NCI-H187 (cell line): Measurements from ENCODE around the gene TRIM40.

ENCODE experiments used
- DNase-seq, 2 experiments: peaks; one replicate each; lab custom pipeline; 2025; lab: John Stamatoyannopoulos, UW

Gene TRIM40

DNA sequence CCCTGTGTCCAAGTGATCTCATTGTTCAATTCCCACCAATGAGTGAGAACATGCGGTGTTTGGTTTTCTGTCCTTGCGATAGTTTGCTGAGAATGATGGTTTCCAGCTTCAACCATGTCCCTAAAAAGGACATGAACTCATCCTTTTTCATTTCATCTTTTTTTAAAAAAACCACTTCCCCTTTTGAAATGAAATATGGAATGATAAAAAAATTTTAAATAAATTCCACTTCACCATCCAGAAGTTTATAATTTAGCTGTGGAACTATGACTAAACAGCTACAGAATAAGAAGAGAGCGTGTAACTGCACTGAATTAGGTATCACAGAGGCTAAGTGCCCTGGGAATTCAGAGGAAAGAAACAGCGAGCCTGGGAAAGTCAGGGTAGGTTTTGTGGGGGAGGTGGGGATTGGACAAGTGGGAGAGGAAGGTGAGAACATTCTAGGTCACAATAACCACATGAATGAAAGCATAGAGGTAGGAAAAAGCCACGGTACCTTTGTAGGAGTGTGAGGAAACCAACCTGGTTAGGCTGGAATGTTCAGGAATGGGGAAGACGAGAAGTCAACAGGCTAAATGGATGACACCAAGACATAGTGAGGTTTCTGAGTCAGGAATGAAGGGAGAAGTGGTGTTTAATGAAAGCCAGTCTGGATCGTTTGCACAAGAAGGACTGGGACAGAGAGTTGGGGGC is 14.1 kb downstream of the TRIM40 start:
- DNase-seq, result no peak

DNA sequence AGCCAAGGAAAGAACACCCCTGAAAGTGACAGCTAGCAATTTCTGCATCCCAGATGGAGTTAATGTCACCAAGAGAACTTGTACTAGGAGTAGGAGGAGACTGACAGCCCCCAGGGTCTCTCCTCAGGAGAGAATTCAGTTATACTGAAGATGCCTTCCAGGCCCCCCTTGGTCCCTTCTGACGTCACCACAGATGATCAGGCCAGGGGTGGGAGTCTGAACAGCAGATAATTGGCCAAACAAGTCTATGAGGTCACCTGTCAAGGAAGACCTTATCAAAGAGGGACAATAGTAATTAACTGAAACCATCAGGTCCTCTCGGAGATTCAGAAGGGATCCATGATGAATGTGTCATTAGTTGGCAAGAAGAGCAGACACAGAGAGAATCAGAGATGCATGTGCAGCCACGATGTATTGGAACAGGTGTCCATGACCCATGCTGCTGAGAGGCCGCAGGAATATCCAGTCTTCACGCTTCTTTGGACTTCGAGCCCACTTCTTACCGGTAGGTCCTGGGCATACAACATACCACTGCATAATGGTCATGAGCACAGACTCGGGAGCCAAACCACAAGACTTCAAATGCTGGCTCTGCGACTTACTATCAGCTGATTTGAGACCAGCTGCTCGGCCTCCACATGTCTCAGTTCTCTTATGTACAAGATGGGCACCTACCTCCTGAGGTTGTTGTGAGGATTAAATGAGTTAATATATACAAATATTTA is 14.9 kb downstream of the TRIM40 start:
- no peak for DNase-seq

DNA sequence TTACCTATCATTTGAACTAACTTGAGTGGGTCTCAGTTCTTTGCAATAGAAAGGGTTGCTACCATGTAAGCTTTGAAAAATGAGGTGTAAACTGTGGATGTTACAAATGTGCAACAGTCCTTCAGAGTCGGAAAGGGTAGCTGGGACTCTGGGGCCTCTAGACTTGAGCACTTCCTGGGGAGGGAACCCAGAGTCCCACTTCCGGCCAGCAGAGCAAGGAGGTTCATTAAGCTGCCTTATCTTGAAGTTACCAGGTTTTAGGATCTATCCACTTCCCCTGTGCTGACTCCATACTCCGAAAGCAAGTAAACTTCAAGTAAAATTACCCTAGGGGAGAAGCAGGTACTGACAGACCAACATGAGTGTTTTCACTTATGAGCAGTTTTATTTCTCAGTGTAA is 15.6 kb downstream of the TRIM40 start:
- DNase-seq, result no peak

DNA sequence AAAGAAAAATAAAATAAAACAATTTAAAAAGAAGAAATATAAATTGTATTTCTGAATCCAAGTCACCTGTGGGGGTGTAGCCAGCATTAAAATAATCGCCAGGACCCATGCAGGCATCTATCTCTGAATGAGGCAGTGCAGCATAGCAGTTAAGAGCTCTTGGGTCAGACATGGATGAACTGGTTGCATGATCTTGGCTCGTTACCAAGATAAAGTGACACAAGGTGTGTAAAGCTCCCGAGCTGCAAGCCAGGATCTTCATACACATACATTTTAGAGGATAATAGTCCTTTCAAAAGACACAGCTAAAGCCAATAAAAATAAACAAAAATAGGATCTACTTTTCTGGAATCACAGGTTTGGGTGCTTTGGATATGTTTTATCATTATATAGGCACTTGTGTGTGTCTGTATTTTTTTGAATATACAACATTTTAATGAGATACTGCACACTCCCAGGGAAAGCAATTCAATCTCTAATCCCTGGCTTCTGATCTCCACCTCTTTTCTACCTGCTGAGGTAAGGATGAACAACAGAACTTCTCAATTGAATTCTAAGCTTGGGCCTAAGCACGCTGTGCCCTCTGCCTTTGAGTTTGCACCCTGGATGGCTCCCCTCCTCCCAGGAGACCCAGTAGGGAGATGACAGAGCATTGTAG is 16.2 kb downstream of the TRIM40 start:
- DNase-seq, result no peak

DNA sequence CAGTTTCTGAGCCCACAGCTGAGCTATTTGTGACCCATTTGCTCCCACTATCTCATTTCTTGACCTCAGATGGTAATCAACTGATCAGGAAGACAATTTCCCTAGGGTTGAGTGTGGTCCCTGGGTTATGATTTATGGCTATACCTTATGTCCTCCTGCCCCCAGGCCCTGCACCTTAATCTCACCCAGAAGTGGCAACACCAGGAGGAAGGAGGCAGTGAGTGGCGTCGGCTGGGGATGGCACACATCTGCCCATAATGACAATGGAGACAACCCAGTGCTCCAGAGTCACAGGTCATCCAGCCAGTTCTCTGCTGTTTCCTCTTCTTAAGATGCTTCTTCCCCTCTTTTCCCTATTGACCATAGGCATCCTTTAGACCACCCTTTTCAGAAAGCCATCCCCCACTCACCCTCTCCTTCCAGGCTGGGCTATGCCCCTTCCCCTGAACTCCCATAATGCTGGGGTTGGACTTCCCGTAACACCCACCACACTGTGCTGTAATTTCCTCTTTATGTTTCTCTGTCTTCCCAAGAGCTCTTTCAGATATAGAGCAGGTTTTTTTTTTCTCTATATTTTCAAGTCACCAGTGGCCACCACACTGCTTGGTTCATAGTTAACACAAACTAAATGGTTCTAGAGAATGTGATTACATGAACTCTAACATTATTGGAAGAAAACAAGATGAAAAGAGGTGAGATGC is 17.1 kb downstream of the TRIM40 start:
- no peak for DNase-seq

DNA sequence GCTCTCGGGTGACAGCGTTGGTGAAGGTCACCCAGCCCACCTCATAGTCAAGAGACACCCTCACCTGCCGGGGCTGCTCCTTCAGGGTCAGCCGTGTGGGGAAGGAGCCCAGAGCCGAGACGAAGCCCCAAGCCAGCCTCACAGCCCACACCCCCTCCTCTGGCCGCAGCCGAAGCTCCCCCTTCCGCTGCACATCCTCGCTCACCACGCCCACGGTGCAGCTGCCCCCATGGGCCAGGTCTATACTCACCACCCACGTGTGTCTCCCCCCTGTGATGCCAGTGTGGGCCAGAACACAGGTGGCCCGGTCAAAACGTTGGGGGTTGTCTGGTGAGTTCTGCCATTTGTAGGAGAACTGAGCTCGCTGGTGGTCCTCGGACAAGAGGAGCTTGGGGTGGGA is 18.1 kb downstream of the TRIM40 start:
- DNase-seq, result no peak

DNA sequence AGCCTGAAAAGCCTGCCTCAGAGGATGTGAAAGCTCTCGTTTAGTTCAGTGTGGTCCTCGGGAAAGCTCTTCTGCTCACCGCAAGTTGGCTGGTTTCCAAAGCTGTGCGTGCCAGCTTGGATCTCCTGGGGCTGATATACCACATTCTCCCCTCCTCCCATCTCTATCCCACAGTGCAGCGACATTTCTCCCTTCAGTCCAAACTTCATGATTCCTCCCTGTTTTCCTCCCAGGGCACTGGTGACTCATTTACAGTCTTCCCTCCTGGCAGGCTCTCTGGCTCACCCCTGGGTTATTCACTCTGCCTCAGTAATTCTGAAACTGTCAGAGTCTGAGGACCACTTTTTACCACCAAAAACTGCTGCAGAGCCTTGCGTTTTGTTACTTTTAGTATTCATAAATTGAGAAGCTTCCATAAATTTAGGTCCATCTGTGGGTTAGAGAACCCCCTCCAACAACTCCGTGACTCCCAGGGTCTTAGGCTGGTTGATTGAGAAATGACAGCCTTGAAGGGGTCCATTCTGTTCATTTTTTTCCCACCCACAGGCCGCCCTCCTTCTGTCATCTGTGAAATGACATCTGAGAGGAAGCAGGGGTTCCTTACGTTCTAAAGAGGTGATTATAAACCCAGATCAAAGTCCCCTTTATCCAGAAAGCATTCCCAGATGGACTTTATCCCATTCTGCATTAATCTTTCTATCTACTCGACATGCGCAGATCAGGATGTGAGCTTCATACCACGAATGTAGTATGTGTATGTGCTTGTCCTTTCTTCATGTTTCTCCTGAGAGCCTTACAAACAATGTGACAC is 19.0 kb downstream of the TRIM40 start:
- peak in 1 of 2 experiments; percentile 1 for DNase-seq

DNA sequence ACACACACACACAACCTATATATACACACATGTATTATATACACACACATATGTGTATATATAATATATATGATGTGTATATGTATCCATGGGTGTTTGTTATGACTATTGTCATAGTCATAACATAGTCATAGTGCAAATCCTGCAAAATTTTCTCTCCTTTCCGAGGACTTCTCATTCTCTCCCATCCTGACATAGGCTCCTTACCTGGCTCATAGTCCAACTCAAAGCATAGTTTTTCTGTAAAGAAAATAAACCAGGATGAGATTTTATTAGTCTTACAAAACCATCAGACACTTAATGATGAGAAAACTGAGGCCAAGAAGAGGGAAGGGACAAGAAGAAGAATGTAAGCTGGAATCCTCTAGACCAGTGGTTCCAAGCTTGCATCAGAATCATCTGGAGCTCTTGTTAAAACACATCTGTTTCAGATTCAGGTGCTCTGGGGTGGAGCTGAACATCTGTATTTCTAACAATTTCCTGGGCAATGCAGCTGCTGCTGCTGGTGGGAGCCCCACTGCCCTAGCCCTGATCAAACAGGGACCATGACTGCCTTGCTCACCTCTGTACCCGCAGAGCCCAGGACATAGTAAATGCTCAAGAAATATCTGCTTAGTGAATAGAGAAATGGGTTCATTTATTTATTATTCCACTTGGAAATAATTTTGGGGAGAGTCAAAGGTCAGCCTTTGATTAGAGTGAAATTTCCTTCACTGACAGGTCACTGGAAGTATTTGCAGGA is 19.8 kb downstream of the TRIM40 start:
- DNase-seq, result no peak

DNA sequence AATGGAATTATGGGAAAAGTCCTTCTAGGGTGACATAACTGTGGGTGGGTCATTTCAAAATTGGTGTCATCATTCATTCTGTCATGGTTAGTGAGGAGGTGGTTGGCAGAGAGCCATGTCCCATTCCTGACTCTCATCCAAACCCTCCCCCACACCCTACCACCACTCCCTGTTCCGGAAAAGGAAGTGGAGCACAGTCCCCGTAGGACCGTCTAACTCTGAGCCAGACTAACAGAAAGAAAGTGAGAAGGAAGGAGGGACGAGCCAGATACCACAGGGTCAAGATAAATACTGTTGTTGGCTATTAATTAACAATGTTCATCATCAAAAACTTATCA is 20.3 kb downstream of the TRIM40 start:
- DNase-seq, result no peak

DNA sequence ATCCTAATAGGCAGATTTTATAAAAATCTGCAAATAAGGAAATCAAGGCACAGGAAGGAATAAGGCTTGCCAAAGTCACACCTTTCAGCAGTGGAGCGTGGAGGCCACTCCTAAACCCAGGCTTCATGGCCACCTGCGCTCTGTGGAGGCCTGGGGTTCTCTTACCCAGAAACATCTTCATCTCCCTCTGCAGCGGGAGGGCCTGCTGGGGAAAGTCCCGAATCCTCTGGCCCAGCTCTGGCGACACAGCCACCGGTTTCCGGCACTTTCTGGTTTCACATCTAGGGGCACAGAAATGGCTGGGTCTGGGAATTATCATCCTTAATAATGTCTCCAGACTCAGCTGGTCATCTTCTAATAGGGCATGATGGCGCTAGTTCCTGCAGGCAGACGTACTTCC is 20.8 kb downstream of the TRIM40 start:
- no peak for DNase-seq

DNA sequence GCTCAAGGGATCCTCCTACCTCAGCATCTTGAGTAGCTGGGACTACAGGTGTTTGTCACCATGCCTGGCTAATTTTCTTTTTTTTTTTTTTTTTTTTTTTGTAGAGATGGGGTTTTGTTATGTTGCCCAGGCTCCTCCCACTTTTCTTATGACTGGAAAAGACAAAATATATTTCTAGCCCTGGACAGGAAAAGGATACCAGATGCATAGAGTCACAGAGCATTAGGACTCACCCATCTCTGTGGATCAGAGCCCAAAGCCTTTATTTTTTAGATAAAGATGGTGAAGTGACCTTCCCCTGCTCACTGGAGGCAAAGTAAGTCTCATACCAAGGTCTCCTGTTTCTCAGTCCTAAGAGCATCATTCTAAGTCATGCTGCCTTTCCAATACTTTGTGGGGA is 21.6 kb downstream of the TRIM40 start:
- DNase-seq, result no peak

DNA sequence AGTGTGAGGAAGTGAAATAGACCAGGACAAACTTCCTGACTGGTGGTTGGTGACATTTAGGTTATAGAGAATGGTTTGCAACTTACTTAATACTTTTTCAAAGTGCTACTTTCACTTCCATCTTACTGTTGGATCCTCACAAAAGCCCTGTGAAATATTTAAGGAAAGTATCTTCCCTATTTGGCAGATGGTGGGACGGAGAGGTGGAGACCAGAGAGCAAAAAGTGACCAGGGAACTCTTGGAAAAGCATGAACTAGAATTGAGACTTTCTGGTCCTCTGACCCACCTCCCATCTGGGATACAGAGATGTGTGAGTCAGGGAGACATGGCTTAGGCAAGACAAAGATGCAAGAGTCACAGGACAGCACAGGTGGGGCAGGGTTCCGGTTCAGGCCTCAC is 22.1 kb downstream of the TRIM40 start:
- DNase-seq, result no peak

DNA sequence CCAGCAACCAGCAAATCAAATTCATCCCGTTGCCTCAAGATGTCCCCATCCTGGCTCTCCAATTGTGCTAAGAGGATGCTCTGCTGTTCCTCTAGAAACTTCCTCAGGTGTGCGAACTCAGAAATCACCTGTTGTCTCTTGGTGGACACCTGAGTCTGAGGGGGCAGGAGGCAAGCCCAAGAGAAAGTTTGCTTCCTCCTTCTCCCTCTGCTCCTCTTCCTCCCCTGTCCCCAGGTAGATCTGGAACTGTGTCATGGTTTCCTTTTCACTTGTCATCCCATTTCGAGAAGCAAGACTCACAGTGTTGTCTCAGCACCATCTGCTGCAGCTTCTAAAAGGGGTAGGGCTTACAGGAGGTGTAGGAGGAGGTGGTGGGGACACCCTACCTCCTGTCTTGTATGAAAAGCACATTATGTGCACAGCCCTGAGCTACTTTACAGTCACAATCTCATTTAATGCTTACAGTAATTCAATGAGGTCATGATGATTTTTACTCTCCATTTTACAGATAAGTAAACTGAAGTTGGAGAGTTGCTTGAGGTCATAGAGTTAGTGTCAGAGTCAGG is 22.6 kb downstream of the TRIM40 start:
- DNase-seq, result no peak

DNA sequence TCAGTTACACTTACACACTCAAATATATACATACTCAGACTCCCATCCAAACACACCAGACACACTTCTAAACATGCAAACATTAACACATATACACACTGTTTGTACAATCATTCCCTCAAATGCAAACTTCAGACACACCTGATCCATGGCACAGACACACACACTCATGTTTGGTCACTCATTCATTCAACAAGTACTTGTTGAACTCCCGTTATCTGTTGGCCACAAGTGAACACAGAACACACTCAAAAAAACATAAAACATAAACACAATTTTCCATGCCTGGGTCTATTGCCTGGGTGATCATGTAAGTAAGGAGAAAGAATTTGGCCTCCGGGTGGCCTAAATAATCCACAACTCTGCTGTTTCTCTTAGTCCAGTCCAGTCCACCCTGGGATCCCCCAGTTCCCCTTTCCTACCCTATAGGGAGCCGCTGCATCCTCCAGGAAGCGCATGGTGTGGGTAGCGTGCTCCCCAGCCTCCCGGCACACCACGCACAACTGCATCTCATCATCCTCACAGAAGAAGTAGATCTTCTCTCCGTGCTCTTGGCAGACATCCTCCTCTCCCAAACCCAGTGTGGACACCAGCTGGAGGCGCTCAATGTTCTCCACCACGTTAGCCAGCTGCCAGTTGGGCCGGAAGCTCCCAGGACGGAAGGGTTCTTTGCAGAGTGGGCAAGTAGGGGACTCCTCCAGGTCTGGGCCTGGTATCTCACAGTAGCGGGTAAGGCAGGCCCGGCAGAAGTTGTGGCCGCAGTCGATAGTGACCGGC is 24.3 kb downstream of the TRIM40 start:
- DNase-seq, result no peak

DNA sequence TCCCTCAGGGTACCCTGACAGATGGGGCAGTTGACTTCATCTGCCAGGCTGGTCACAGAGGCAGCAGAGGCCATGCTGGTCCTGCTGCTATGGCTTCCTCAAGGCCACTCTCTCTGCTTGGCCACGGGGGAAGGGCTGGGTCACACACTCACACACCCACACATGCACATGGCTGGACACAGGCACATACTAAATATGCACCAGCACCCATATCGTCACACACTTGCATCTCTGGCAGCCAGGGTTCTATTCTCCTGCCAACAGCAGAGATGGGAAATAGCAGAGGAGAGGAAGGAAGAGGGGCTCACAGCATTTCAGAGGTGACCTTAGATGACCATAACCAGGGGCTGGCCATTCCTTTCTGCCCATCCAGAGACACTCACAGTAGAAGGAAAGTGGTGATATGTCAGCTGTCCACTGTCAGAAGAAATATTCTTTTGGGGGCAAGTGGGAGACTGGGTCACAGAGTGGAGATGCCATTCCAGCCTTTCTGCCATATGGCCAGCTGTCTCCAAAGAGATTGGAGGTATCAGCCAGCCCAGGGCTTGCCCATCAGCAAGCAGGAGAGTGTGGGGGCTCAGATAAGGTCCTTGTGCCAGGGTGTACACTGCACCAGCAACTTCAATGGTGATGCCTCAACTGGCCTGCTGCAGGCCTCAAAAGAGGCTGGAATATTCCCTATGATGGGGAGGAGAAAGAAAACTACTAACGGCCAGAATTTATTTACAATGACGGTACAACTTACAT is 25.0 kb downstream of the TRIM40 start, which contains the start of gene TRIM10:
TSS of gene TRIM10 (minus strand) at position 427 of the 747 bp plus-strand sequence. CDS start at position 74, 353 bp downstream.
- DNase-seq, result no peak

DNA sequence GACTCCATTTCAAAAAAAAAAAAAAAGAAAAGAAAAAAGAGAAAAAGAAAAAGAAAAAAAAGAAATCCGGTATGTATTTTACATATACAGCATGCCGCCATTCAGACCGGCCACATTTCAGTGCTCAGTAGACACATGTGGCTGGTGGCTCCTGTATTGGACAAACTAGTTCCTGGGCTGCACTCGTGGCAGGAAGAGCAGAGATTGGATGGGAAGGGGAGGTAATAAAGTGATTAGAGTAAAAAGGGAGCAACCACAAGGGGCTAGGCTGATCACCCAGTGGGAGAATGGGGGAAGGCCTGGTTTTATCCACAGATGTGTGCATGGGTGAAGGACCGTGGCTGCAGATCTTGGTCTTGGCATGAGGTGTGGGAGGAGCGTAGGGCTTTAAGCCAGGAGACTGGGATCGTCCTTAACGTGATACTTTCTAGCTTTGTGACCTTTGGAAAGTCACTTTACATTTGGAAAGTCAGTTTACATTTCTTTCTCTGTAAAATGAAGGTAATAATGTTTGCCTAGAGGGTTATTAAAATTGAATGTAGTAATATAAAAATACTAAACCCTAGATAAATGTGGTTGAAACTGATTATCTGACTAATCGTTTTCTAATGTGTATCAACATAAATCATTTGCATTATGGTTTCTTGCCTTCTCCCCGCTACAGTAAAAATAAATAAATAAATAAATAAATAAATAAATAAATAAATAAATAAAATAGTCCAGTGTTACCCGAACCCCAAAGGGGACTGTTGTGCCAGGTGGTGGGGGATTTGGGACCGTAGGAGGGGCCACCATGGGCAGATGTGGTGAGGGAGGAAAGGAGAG is 26.5 kb downstream of the TRIM40 start:
- no peak for DNase-seq

DNA sequence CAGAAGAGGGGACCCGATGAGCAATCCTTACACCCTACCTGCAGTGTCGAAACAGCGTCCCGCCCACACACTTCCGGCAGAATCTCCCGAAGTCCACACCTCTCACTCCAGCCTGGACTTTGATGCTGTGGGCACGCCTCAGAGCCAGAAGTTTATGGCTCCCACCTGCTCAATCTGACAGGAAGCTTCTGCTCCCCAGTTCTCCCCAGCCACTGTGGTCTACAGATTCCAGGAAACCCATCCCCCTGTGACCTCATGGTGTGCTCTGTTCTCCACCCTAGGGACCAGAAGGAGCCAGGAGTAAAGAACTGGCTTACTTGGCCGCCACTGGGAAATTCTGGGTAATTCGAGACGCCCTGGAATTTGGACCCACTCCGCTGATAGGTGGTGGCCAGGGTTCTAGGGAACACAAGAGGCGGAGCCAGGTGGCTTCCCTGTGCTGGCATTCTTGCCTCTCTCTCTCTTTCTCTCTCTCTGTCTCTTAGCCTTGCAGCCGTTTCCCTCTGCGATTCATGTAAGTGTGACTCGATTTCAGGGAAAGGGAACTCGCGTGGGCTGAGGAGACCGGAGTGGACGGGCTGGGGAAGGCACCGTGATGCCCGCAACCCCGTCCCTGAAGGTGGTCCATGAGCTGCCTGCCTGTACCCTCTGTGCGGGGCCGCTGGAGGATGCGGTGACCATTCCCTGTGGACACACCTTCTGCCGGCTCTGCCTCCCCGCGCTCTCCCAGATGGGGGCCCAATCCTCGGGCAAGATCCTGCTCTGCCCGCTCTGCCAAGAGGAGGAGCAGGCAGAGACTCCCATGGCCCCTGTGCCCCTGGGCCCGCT is 27.4 kb downstream of the TRIM40 start, which contains the start of gene TRIM15:
TSS of gene TRIM15 (plus strand) at position 457 of the 828 bp plus-strand sequence. CDS start at position 596, 139 bp downstream.
- no peak for DNase-seq
